GM12874 (cell line): ENCODE data around the gene CTNNA2.

ENCODE experiments used
- CTCF ChIP-seq: IDR thresholded peaks from 2 replicates; pipeline ENCODE4 v1.5.1; 2011; ENCODE audit warnings: low read depth, mild to moderate bottlenecking, control low read depth, low read length, moderate library complexity; ENCODE audit not compliant: insufficient read depth

CTNNA2 gene

GRCh38 chr2:79758042-79758441, 245.2 kb downstream of the CTNNA2 start:
- TF ChIP-seq CTCF: no peak

GRCh38 chr2:79758749-79759282, 246.0 kb downstream of the CTNNA2 start:
- no peak for TF ChIP-seq CTCF

- no peak for TF ChIP-seq CTCF
Observed at GRCh38 chr2:79770926-79771325, 258.1 kb downstream of the CTNNA2 start.

- no peak for TF ChIP-seq CTCF
Observed at GRCh38 chr2:79771493-79771892, 258.6 kb downstream of the CTNNA2 start.

GRCh38 chr2:79774016-79774415, 261.2 kb downstream of the CTNNA2 start:
- no peak for TF ChIP-seq CTCF

- TF ChIP-seq CTCF: no peak
Observed at GRCh38 chr2:79776461-79776860, 263.6 kb downstream of the CTNNA2 start.

- no peak for TF ChIP-seq CTCF
Observed at GRCh38 chr2:79780781-79781180, 267.9 kb downstream of the CTNNA2 start.
